Smooth muscle cell of the brain vasculature (primary cell): Measurements from ENCODE around the gene RUNDC1.

Experiments used
- DNase-seq: peaks from one replicate; pipeline ENCODE4 v3.0.0-alpha.2; 2012; ENCODE audit warnings: low read depth, low spot score

The RUNDC1 gene

DNA sequence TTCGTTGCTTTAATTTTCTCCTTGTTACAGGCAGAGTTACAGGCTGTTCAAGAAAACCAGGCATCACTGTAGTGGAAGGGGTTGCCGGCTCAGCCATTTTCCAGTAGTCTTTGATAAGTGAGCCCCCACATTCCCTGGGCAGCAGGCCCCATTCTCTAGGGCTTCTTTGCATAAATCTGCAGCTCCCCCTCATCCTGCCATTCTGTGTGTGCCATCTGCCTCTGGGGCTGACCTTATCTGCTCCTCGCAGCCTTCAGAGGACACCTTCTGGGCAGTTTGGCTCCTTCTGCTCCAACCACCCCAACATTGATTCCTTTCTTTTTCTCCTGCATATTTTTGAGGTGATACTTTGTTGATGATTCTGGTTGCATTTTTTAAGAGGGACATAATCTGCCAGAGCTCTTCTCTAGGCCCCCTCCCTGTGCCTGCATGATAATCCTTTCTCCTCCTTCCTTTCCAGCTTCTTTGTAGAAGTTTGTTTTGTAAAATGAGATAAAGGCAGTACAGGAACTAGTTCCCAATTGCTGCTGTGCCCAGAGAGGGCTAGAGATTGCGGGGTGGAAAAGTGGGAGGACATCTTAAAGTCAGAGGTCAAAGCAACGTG, 61.8 kb downstream of the RUNDC1 start:
- DNase-seq: no peak
